ENCODE results near the gene TSSK6.

The TSSK6 gene

GRCh38 chr19:19486343-19487076 is 28.8 kb downstream of the TSSK6 start:
- Histone ChIP-seq H3K9me3 (ENCODE audit: control insufficient read depth, low read length) (no peaks in the 10 kb centered on the region), H3K9ac (no peak overlapping the region), H3K27ac (peak overlapping the region; percentile 98), H3K79me2 (peaks cover 28% of the 10 kb centered on the region), H3K4me2 (ENCODE audit: low read length) (peak overlapping the region; percentile 11), H2AFZ (peak overlapping the region; percentile 17), H3K36me3 (ENCODE audit: control insufficient read depth, insufficient read depth, low read length) (no peaks in the 10 kb centered on the region), H3K27me3 (ENCODE audit: control insufficient read depth, insufficient read depth, low read length) (no peaks in the 10 kb centered on the region), H3K4me1 (peaks cover 63% of the 10 kb centered on the region), H3K4me3 (ENCODE audit: low read depth, low read length) (no peak overlapping the region)
- TF ChIP-seq CTCF (IDR thresholded peaks at IDR 0.05) = no peak

GRCh38 chr19:19485998-19486290 is 29.4 kb downstream of the TSSK6 start:
- Histone ChIP-seq H3K79me2 (peaks cover 33% of the 10 kb centered on the region), H3K36me3 (ENCODE audit: control insufficient read depth, insufficient read depth, low read length) (no peaks in the 10 kb centered on the region), H3K4me3 (ENCODE audit: low read depth, low read length) (no peak overlapping the region), H3K4me1 (peaks cover 63% of the 10 kb centered on the region), H3K4me2 (ENCODE audit: low read length) (no peak overlapping the region), H3K27me3 (ENCODE audit: control insufficient read depth, insufficient read depth, low read length) (no peaks in the 10 kb centered on the region), H2AFZ (no peak overlapping the region), H3K9me3 (ENCODE audit: control insufficient read depth, low read length) (no peaks in the 10 kb centered on the region), H3K27ac (peak overlapping the region; percentile 98), H3K9ac (no peak overlapping the region)
- TF ChIP-seq CTCF (IDR thresholded peaks at IDR 0.05) = no peak

- peaks cover 39% of the 10 kb centered on the region for H3K79me2 ChIP-seq
- H3K9ac ChIP-seq = no peak overlapping the region
- no peak overlapping the region for H3K4me3 ChIP-seq (ENCODE audit: low read depth, low read length)
- H3K4me2 ChIP-seq (ENCODE audit: low read length) = no peak overlapping the region
- no peak overlapping the region for H2AFZ ChIP-seq
- H3K36me3 ChIP-seq (ENCODE audit: control insufficient read depth, insufficient read depth, low read length) = no peaks in the 10 kb centered on the region
- H3K4me1 ChIP-seq = peaks cover 63% of the 10 kb centered on the region
- H3K27me3 ChIP-seq (ENCODE audit: control insufficient read depth, insufficient read depth, low read length) = no peaks in the 10 kb centered on the region
- no peaks in the 10 kb centered on the region for H3K9me3 ChIP-seq (ENCODE audit: control insufficient read depth, low read length)
- TF ChIP-seq CTCF (IDR thresholded peaks at IDR 0.05) = no peak
- no peak overlapping the region for H3K27ac ChIP-seq
Observed at GRCh38 chr19:19485161-19485997, 30.0 kb downstream of the TSSK6 start.

- H3K4me1 ChIP-seq = peaks cover 42% of the 10 kb centered on the region
- no peak for TF ChIP-seq CTCF (IDR thresholded peaks at IDR 0.05)
- H3K79me2 ChIP-seq = peaks cover 58% of the 10 kb centered on the region
- peak overlapping the region; percentile 30 for H3K27ac ChIP-seq
- H3K9ac ChIP-seq = no peak overlapping the region
- no peaks in the 10 kb centered on the region for H3K36me3 ChIP-seq (ENCODE audit: control insufficient read depth, insufficient read depth, low read length)
- no peak overlapping the region for H3K4me3 ChIP-seq (ENCODE audit: low read depth, low read length)
- no peaks in the 10 kb centered on the region for H3K9me3 ChIP-seq (ENCODE audit: control insufficient read depth, low read length)
- H3K27me3 ChIP-seq (ENCODE audit: control insufficient read depth, insufficient read depth, low read length) = no peaks in the 10 kb centered on the region
- no peak overlapping the region for H2AFZ ChIP-seq
- no peak overlapping the region for H3K4me2 ChIP-seq (ENCODE audit: low read length)
Observed at GRCh38 chr19:19482809-19483596, 32.3 kb downstream of the TSSK6 start.

Data from parathyroid adenoma (tissue), 2 donors.